H1 (cell line): ENCODE results near the gene TMPRSS4. TPM values are rescaled to one million over a fixed set of nuclear protein-coding genes. Genes with fewer than 3 reads are reported as not detected.

ENCODE experiments used
- CTCF ChIA-PET: fragments of 300-600 bp; sonication (Branson Sonifier 250); formaldehyde crosslinking; loops from one replicate; lab custom pipeline; 2021; ENCODE audit not compliant: partially characterized antibody; lab: Charles Lee
- POLR2A ChIA-PET: fragments of 300-600 bp; sonication (Branson Sonifier 250); formaldehyde crosslinking; loops from one replicate; lab custom pipeline; 2021; ENCODE audit warnings: inconsistent platforms; ENCODE audit not compliant: partially characterized antibody; lab: Charles Lee
- DNase-seq, 2 experiments: peaks; one replicate each; pipeline versions ENCODE4 v3.0.0 to v3.0.0-alpha.2; 2010 to 2022; ENCODE audit warnings: low spot score in 2 of 2, low read depth in 1 of 2, mixed read lengths in 1 of 2
- FAIRE-seq: peaks from 2 replicates; lab custom pipeline; 2011; peaks lifted over from hg19 to GRCh38; lab: Jason Lieb, UNC
- H2AFZ ChIP-seq: 2 replicates; pipeline ENCODE4 v1.8.1; 2012; ENCODE audit warnings: low read length, inconsistent platforms
- H2AK5ac ChIP-seq: 2 replicates; pipeline ENCODE4 v1.6.1; 2013; ENCODE audit warnings: low read depth, low read length
- H2BK120ac ChIP-seq: replicated peaks from 2 replicates; pipeline ENCODE3; 2013; ENCODE audit warnings: low read depth, low read length, inconsistent platforms
- H2BK12ac ChIP-seq: 2 replicates; pipeline ENCODE4 v1.6.1; 2013; ENCODE audit warnings: low read depth, low read length
- H2BK15ac ChIP-seq: 2 replicates; pipeline ENCODE4 v1.6.1; 2013; ENCODE audit warnings: low read length
- H2BK20ac ChIP-seq: 2 replicates; pipeline ENCODE4 v1.6.1; 2013; ENCODE audit warnings: low read length
- H2BK5ac ChIP-seq: 2 replicates; pipeline ENCODE4 v1.6.1; 2013; ENCODE audit warnings: low read depth, low read length
- H3K14ac ChIP-seq: 2 replicates; pipeline ENCODE4 v1.6.1; 2013; ENCODE audit warnings: inconsistent platforms; ENCODE audit not compliant: insufficient read length
- H3K18ac ChIP-seq: 2 replicates; pipeline ENCODE4 v1.6.1; 2013; ENCODE audit warnings: low read length; ENCODE audit errors: extremely low read depth
- H3K23ac ChIP-seq: 2 replicates; pipeline ENCODE4 v1.6.1; 2013; ENCODE audit warnings: inconsistent platforms; ENCODE audit not compliant: insufficient read length
- H3K23me2 ChIP-seq: 2 replicates; pipeline ENCODE4 v1.6.1; 2013; ENCODE audit warnings: low read depth, low read length
- H3K27ac ChIP-seq: 2 replicates; pipeline ENCODE4 v1.6.1; 2011; ENCODE audit warnings: low read depth, low read length, inconsistent platforms
- H3K27me3 ChIP-seq, 4 experiments: replicated peaks in 1 of 4; 1 replicate in 1 of 4; 2 replicates in 3 of 4; pipeline versions ENCODE4 v1.6.1 to v1.8.1; 2011 to 2013; ENCODE audit warnings: low read length in 3 of 4, mild to moderate bottlenecking in 3 of 4, inconsistent platforms in 2 of 4, mixed read lengths in 2 of 4, moderate library complexity in 1 of 4; ENCODE audit not compliant: control insufficient read depth in 3 of 4, insufficient read depth in 3 of 4; ENCODE audit errors: extremely low read depth in 1 of 4
- H3K36me3 ChIP-seq, 4 experiments: 2 replicates each; pipeline versions ENCODE4 v1.6.1 to v1.8.1; 2011 to 2013; ENCODE audit warnings: mild to moderate bottlenecking in 4 of 4, low read length in 3 of 4, moderate library complexity in 2 of 4, control low read depth in 1 of 4, inconsistent platforms in 1 of 4; ENCODE audit not compliant: insufficient read depth in 4 of 4, control insufficient read depth in 2 of 4
- H3K4ac ChIP-seq: replicated peaks from 2 replicates; pipeline ENCODE3; 2013; ENCODE audit warnings: low read length, low read depth, mixed read lengths, inconsistent platforms; ENCODE audit not compliant: insufficient read length
- H3K4me1 ChIP-seq, 4 experiments: replicated peaks in 1 of 4; 1 replicate in 1 of 4; 2 replicates in 3 of 4; pipeline versions ENCODE4 v1.6.1 to v1.8.1; 2011 to 2013; ENCODE audit warnings: low read length in 3 of 4, inconsistent platforms in 2 of 4, mixed read lengths in 1 of 4; ENCODE audit not compliant: insufficient read depth in 4 of 4, control insufficient read depth in 3 of 4
- H3K4me2 ChIP-seq, 2 experiments: 2 replicates each; pipeline versions ENCODE4 v1.6.1 to v1.8.1; 2011 to 2013; ENCODE audit warnings: low read depth in 2 of 2, low read length in 2 of 2, control low read depth in 1 of 2, inconsistent platforms in 1 of 2, mild to moderate bottlenecking in 1 of 2; ENCODE audit not compliant: insufficient read depth in 1 of 2
- H3K4me3 ChIP-seq, 4 experiments: fragments of 200-600, 300-600 bp in 1 of 4; sonication (generic), shearing (Covaris generic), sonication (Bioruptor Twin) in 1 of 4; 2 replicates each; pipeline versions ENCODE4 v1.5.1 to v1.8.1; 2011 to 2016; ENCODE audit warnings: low read length in 4 of 4, low read depth in 3 of 4, control low read depth in 2 of 4, inconsistent platforms in 2 of 4, mild to moderate bottlenecking in 2 of 4, mixed read lengths in 1 of 4, moderate library complexity in 1 of 4; ENCODE audit not compliant: insufficient read depth in 2 of 4; ENCODE audit errors: extremely low read depth in 1 of 4
- H3K56ac ChIP-seq: replicated peaks from 2 replicates; pipeline ENCODE3; 2013; ENCODE audit warnings: low read depth, mild to moderate bottlenecking, mixed read lengths, low read length, inconsistent platforms; ENCODE audit not compliant: insufficient read length
- H3K79me1 ChIP-seq: 2 replicates; pipeline ENCODE4 v1.6.1; 2013; ENCODE audit warnings: low read depth, low read length, control low read depth
- H3K79me2 ChIP-seq, 2 experiments: 2 replicates each; pipeline versions ENCODE4 v1.6.1 to v1.8.1; 2012 to 2013; ENCODE audit warnings: low read length in 2 of 2, mild to moderate bottlenecking in 2 of 2, inconsistent platforms in 1 of 2; ENCODE audit not compliant: insufficient read depth in 2 of 2, control insufficient read depth in 1 of 2
- H3K9ac ChIP-seq, 4 experiments: replicated peaks in 1 of 4; 1 replicate in 1 of 4; 2 replicates in 3 of 4; pipeline versions ENCODE4 v1.6.1 to v1.8.1; 2011 to 2013; ENCODE audit warnings: low read depth in 3 of 4, low read length in 3 of 4, control low read depth in 2 of 4, mild to moderate bottlenecking in 2 of 4, moderate library complexity in 2 of 4, inconsistent platforms in 1 of 4; ENCODE audit errors: extremely low read depth in 1 of 4
- H3K9me3 ChIP-seq, 2 experiments: 2 replicates each; pipeline versions ENCODE4 v1.6.1 to v1.8.1; 2012 to 2013; ENCODE audit warnings: mild to moderate bottlenecking in 2 of 2, moderate library complexity in 2 of 2, control low read depth in 1 of 2, inconsistent platforms in 1 of 2, low read depth in 1 of 2, low read length in 1 of 2, mixed read lengths in 1 of 2; ENCODE audit not compliant: insufficient read depth in 2 of 2
- H4K20me1 ChIP-seq, 2 experiments: replicated peaks in 1 of 2; 2 replicates each; pipeline versions ENCODE3 to v1.8.1; 2011 to 2013; ENCODE audit warnings: inconsistent platforms in 2 of 2, low read length in 2 of 2, mild to moderate bottlenecking in 1 of 2; ENCODE audit not compliant: insufficient read depth in 2 of 2, control insufficient read depth in 1 of 2
- H4K5ac ChIP-seq: 2 replicates; pipeline ENCODE4 v1.6.1; 2013; ENCODE audit warnings: low read length, low read depth, mixed read lengths, inconsistent platforms; ENCODE audit not compliant: insufficient read length
- H4K8ac ChIP-seq: 2 replicates; pipeline ENCODE4 v1.8.0; 2013; ENCODE audit warnings: mild to moderate bottlenecking, moderate library complexity, low read length, inconsistent platforms; ENCODE audit not compliant: insufficient read depth; ENCODE audit errors: extremely low read depth
- H4K91ac ChIP-seq: replicated peaks from 2 replicates; pipeline ENCODE3; 2013; ENCODE audit warnings: low read length, mixed read lengths, inconsistent platforms; ENCODE audit not compliant: insufficient read length
- ASH2L ChIP-seq: fragments of 200-600, 300-600 bp; sonication (generic); IDR thresholded peaks from one replicate; pipeline ENCODE4 v1.7.1; 2017; ENCODE audit warnings: low read length
- CTCF ChIP-seq, 3 experiments: IDR thresholded peaks; 1 replicate in 2 of 3; 2 replicates in 1 of 3; pipeline versions ENCODE4 v1.5.1 to v1.6.1; 2011; ENCODE audit warnings: low read length in 3 of 3, mild to moderate bottlenecking in 3 of 3, inconsistent platforms in 2 of 3, low read depth in 1 of 3, moderate library complexity in 1 of 3; ENCODE audit not compliant: insufficient read depth in 1 of 3; ENCODE audit errors: control extremely low read depth in 1 of 3
- EZH2 ChIP-seq: fragments of 200-600 bp; sonication (generic); IDR thresholded peaks from 2 replicates; pipeline ENCODE4 v1.7.1; 2012; ENCODE audit warnings: low read depth, mild to moderate bottlenecking, moderate library complexity, low read length, inconsistent platforms; ENCODE audit not compliant: severe bottlenecking
- RNF2 ChIP-seq: fragments of 200-900, 300-1000 bp; sonication (generic); IDR thresholded peaks from 2 replicates; pipeline ENCODE4 v1.7.1; 2016; ENCODE audit warnings: borderline replicate concordance, low read depth, mild to moderate bottlenecking, antibody characterized with exemption, low read length; ENCODE audit not compliant: poor library complexity, severe bottlenecking; ENCODE audit errors: missing control alignments
- SP1 ChIP-seq: IDR thresholded peaks from 2 replicates; pipeline ENCODE4 v1.6.1; 2011; ENCODE audit warnings: low read depth, low read length
- SUZ12 ChIP-seq: fragments of 200-600 bp; sonication (generic); IDR thresholded peaks from 2 replicates; pipeline ENCODE4 v1.6.1; 2012; ENCODE audit warnings: mild to moderate bottlenecking, inconsistent platforms, low read length, moderate library complexity, mixed read lengths
- WGBS, 2 experiments: shearing (Covaris generic) in 1 of 2; methylation state at CpG; one replicate each; pipeline versions ENCODE4 v1.1.6 to v1.1.7; 2013 to 2015; ENCODE audit warnings: low lambda C conversion rate in 2 of 2, mixed read lengths in 2 of 2, inconsistent platforms in 1 of 2, low coverage in 1 of 2, missing lambda C conversion rate in 1 of 2; ENCODE audit not compliant: insufficient replicate concordance in 2 of 2, insufficient coverage in 1 of 2, insufficient read length in 1 of 2; ENCODE audit errors: extremely low coverage in 1 of 2, missing lambda C conversion rate in 1 of 2; 5-methylcytosine and 5-hydroxymethylcytosine counted together
- polyA plus RNA-seq, 7 experiments: library from polyadenylated mRNA; depleted of rRNA in 3 of 7; stranded (reverse) in 5 of 7; unstranded in 2 of 7; fragments of >200 nt in 5 of 7; fragments of 200-250 nt in 2 of 7; gene quantifications; 1 replicate in 5 of 7; 2 replicates in 1 of 7; 4 replicates in 1 of 7; pipeline versions ENCODE4 v1.2.1 to v1.2.3, GENCODE V29; 2011 to 2013; ENCODE audit warnings: missing spikeins in 2 of 7, mixed read lengths in 2 of 7
- total RNA-seq: library from RNA; stranded (reverse); fragmentation: NEBNext Ultra II Directional; extraction: Animal tissue kit (Norgen Biotek cat#: 25700); gene quantifications from 2 replicates; pipeline ENCODE4 v1.2.1, GENCODE V29; 2021

The TMPRSS4 gene
- total and polyA plus RNA-seq, 2 of the 8 experiments (the other 6 are each of a cell fraction or from before 2014, with no cell fraction given), result 0.11 to 0.58 TPM

- H3K23ac ChIP-seq, result no peak within 1 kb of the TSS
- H3K56ac ChIP-seq, result no peak within 1 kb of the TSS
- H3K4me2 ChIP-seq, result peak within 1 kb of the TSS; percentile 91 to 98
- H3K9me3 ChIP-seq, result no peaks in the 10 kb centered on the region
- no peaks in the 10 kb centered on the region for H3K79me2 ChIP-seq
- H2AK5ac ChIP-seq, result no peak within 1 kb of the TSS
- CTCF ChIA-PET, result interaction anchor here (0.5 to 12.7 kb wide), 4 partner anchors 10 to 25 kb away, joined by 3 to 245 read pairs (median 6); no protein-coding TSS in a partner anchor
- H4K8ac ChIP-seq, result peak within 1 kb of the TSS; percentile 9
- peak within 1 kb of the TSS; percentile 97; the same call in 1 of the 2 replicates for H2BK15ac ChIP-seq
- peak within 1 kb of the TSS; percentile 94; the same call in 1 of the 2 replicates for H2BK12ac ChIP-seq
- H3K4me1 ChIP-seq, result peaks cover 4 to 69% (median 46%) of the 10 kb centered on the region in 4 experiments
- peak within 1 kb of the TSS; percentile 69; the same call in 1 of the 2 replicates for H2BK5ac ChIP-seq
- H3K18ac ChIP-seq, result peak within 1 kb of the TSS; percentile 89; the same call in 1 of the 2 replicates
- H4K91ac ChIP-seq, result peak within 1 kb of the TSS; percentile 68
- H3K79me1 ChIP-seq, result no peaks in the 10 kb centered on the region
- peak in 1 of 2 experiments; percentile 83 for DNase-seq
- H4K5ac ChIP-seq, result no peak within 1 kb of the TSS
- H3K9ac ChIP-seq, result no peak within 1 kb of the TSS; a peak in 1 of 7 replicates
- WGBS, 2 experiments, result 1% methylated on average over 48 of the region's 88 CpGs; no CpG with 5 or more reads in 1 of the 2 experiments
- H2BK120ac ChIP-seq, result peak within 1 kb of the TSS; percentile 31
- H3K36me3 ChIP-seq, result no peaks in the 10 kb centered on the region
- peaks cover 34 to 77% (median 73%) of the 10 kb centered on the region in 4 experiments for H3K27me3 ChIP-seq
- no peak within 1 kb of the TSS for H3K27ac ChIP-seq
- peak within 1 kb of the TSS; percentile 86; the same call in 1 of the 2 replicates for H2BK20ac ChIP-seq
- no peak within 1 kb of the TSS for H3K14ac ChIP-seq
- no peak within 1 kb of the TSS for H3K4ac ChIP-seq
- POLR2A ChIA-PET, result interaction anchor here (1.0 to 1.7 kb wide), 3 partner anchors 17 to 28 kb away, joined by 3 to 12 read pairs (median 4); no protein-coding TSS in a partner anchor
- no peak for FAIRE-seq
- peaks cover 27% of the 10 kb centered on the region for H3K23me2 ChIP-seq
- peak within 1 kb of the TSS; percentile 68 to 96 (median 77) for H3K4me3 ChIP-seq
- H4K20me1 ChIP-seq, result no peaks in the 10 kb centered on the region
- H2AFZ ChIP-seq, result peak within 1 kb of the TSS; percentile 46; the same call in 1 of the 2 replicates
- TF ChIP-seq ASH2L (peak; percentile 93), SUZ12 (peak; percentile 79; the same call in 1 of the 2 replicates), EZH2 (peak; percentile 64), CTCF (IDR thresholded peaks at IDR 0.05; ENCODE audit: control extremely low read depth in 1 of 3, insufficient read depth in 1 of 3, low read depth in 1 of 3, low read length in 3 of 3) (no peak), RNF2 (peak; percentile 31), SP1 (no peak)
These were observed 75.9 kb downstream of the TMPRSS4 start, which contains the start of gene SCN4B for GRCh38 chr11:118152552-118153471. TSS of gene SCN4B (minus strand) at chr11:118152823. CDS start at chr11:118152673, 150 bp downstream.
